A549 (cell line): ENCODE measurements around the gene SLFN12L.

ENCODE experiments used
- CBX2 ChIP-seq: fragments of 200-600 bp; sonication (generic); IDR thresholded peaks from 2 replicates; pipeline ENCODE4 v1.6.1; 2016; ENCODE audit warnings: low read depth, mild to moderate bottlenecking, borderline replicate concordance
- CBX8 ChIP-seq: fragments of 200-600 bp; sonication (generic); IDR thresholded peaks from 2 replicates; pipeline ENCODE4 v1.6.1; 2016
- CEBPB ChIP-seq, 2 experiments: fragments of >200 bp in 1 of 2; sonication (Bioruptor Twin) in 1 of 2; formaldehyde crosslinking in 1 of 2; IDR thresholded peaks; 2 replicates each; pipeline ENCODE4 v1.6.1; 2012 to 2016
- EP300 ChIP-seq, 2 experiments: fragments of >200 bp; sonication (Bioruptor Twin); formaldehyde crosslinking; IDR thresholded peaks; 2 replicates in 1 of 2; 3 replicates in 1 of 2; pipeline ENCODE4 v1.6.1; 2016 to 2017
- JUN ChIP-seq, 2 experiments: fragments of >200 bp; sonication (Bioruptor Twin); formaldehyde crosslinking; IDR thresholded peaks; 2 replicates in 1 of 2; 3 replicates in 1 of 2; pipeline ENCODE4 v1.6.1; 2016 to 2017
- JUNB ChIP-seq: fragments of >200 bp; sonication (Bioruptor Twin); formaldehyde crosslinking; IDR thresholded peaks from 2 replicates; pipeline ENCODE4 v1.6.1; 2016
- MAX ChIP-seq: IDR thresholded peaks from 2 replicates; pipeline ENCODE4 v1.6.1; 2012
- POLR2A ChIP-seq: IDR thresholded peaks from 2 replicates; pipeline ENCODE4 v1.6.1; 2012; ENCODE audit warnings: mild to moderate bottlenecking, low read length
- SMC3 ChIP-seq: fragments of >200 bp; sonication (Bioruptor Twin); formaldehyde crosslinking; IDR thresholded peaks from 3 replicates; pipeline ENCODE4 v1.6.1; 2018; ENCODE audit warnings: inconsistent platforms
- TF ChIP-seq, protein P1 (sequence below): fragments of >200 bp; sonication (Bioruptor Twin); formaldehyde crosslinking; IDR thresholded peaks from 3 replicates; pipeline ENCODE4 v1.5.1; 2016
- TF ChIP-seq, protein P2 (sequence below): fragments of 250-450 bp; sonication (Bioruptor Pico); IDR thresholded peaks from 2 replicates; pipeline ENCODE4 v1.5.0; 2021; ENCODE audit warnings: mild to moderate bottlenecking, moderate library complexity, borderline replicate concordance
- TF ChIP-seq, protein P3 (sequence below): fragments of 450-650 bp; IDR thresholded peaks from 2 replicates; pipeline ENCODE4 v1.6.1; 2014; ENCODE audit warnings: antibody characterized with exemption

GRCh38 chr17:35519439-35519838, 18.0 kb downstream of the SLFN12L start:
- TF ChIP-seq CBX2: no peak
- TF ChIP-seq, protein P1, sequence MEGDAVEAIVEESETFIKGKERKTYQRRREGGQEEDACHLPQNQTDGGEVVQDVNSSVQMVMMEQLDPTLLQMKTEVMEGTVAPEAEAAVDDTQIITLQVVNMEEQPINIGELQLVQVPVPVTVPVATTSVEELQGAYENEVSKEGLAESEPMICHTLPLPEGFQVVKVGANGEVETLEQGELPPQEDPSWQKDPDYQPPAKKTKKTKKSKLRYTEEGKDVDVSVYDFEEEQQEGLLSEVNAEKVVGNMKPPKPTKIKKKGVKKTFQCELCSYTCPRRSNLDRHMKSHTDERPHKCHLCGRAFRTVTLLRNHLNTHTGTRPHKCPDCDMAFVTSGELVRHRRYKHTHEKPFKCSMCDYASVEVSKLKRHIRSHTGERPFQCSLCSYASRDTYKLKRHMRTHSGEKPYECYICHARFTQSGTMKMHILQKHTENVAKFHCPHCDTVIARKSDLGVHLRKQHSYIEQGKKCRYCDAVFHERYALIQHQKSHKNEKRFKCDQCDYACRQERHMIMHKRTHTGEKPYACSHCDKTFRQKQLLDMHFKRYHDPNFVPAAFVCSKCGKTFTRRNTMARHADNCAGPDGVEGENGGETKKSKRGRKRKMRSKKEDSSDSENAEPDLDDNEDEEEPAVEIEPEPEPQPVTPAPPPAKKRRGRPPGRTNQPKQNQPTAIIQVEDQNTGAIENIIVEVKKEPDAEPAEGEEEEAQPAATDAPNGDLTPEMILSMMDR: no peak
- no peak for TF ChIP-seq POLR2A
- no peak for TF ChIP-seq JUN (IDR thresholded peaks at IDR 0.05)
- TF ChIP-seq, protein P2, sequence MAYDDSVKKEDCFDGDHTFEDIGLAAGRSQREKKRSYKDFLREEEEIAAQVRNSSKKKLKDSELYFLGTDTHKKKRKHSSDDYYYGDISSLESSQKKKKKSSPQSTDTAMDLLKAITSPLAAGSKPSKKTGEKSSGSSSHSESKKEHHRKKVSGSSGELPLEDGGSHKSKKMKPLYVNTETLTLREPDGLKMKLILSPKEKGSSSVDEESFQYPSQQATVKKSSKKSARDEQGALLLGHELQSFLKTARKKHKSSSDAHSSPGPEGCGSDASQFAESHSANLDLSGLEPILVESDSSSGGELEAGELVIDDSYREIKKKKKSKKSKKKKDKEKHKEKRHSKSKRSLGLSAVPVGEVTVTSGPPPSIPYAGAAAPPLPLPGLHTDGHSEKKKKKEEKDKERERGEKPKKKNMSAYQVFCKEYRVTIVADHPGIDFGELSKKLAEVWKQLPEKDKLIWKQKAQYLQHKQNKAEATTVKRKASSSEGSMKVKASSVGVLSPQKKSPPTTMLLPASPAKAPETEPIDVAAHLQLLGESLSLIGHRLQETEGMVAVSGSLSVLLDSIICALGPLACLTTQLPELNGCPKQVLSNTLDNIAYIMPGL: no peak
- TF ChIP-seq CBX8: no peak
- TF ChIP-seq EP300 (IDR thresholded peaks at IDR 0.05): no peak
- TF ChIP-seq CEBPB (IDR thresholded peaks at IDR 0.05): no peak
- TF ChIP-seq JUNB: no peak
- TF ChIP-seq, protein P3, sequence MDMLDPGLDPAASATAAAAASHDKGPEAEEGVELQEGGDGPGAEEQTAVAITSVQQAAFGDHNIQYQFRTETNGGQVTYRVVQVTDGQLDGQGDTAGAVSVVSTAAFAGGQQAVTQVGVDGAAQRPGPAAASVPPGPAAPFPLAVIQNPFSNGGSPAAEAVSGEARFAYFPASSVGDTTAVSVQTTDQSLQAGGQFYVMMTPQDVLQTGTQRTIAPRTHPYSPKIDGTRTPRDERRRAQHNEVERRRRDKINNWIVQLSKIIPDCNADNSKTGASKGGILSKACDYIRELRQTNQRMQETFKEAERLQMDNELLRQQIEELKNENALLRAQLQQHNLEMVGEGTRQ: no peak
- no peak for TF ChIP-seq MAX
- no peak for TF ChIP-seq SMC3
